Measurements from ENCODE around the gene SLC35B1. TPM values are rescaled to one million over a fixed set of nuclear protein-coding genes. Genes with fewer than 3 reads are reported as not detected.

Gene SLC35B1
- total RNA-seq, 6 donors from 2014 or later: 16.2 to 57.4 (median 42.2) TPM

GRCh38 chr17:49703557-49704277, 4.0 kb downstream of the SLC35B1 start:
- Histone ChIP-seq H3K9me3 (no peaks in the 10 kb centered on the region), H3K27ac (no peak overlapping the region), H3K4me1 (peaks cover 14 to 25% (median 19%) of the 10 kb centered on the region in 4 donors), H3K27me3 (no peaks in the 10 kb centered on the region), H3K36me3 (peaks cover 37 to 65% (median 59%) of the 10 kb centered on the region in 4 donors), H3K4me3 (no peak overlapping the region)
- peak in 1 of 2 donors; percentile 70 for DNase-seq
- 55 to 71% methylated on average over 3 to 6 of the region's 6 CpGs for WGBS, 2 donors
- TF ChIP-seq, protein P1, sequence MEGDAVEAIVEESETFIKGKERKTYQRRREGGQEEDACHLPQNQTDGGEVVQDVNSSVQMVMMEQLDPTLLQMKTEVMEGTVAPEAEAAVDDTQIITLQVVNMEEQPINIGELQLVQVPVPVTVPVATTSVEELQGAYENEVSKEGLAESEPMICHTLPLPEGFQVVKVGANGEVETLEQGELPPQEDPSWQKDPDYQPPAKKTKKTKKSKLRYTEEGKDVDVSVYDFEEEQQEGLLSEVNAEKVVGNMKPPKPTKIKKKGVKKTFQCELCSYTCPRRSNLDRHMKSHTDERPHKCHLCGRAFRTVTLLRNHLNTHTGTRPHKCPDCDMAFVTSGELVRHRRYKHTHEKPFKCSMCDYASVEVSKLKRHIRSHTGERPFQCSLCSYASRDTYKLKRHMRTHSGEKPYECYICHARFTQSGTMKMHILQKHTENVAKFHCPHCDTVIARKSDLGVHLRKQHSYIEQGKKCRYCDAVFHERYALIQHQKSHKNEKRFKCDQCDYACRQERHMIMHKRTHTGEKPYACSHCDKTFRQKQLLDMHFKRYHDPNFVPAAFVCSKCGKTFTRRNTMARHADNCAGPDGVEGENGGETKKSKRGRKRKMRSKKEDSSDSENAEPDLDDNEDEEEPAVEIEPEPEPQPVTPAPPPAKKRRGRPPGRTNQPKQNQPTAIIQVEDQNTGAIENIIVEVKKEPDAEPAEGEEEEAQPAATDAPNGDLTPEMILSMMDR (IDR thresholded peaks at IDR 0.05): peak in 4 of 6 experiments; percentile 22 to 67 (median 56)
- TF ChIP-seq POLR2A (IDR thresholded peaks at IDR 0.05) (no peak), EP300 (IDR thresholded peaks at IDR 0.05) (no peak), POLR2AphosphoS5 (IDR thresholded peaks at IDR 0.05) (no peak)
- ATAC-seq (ENCODE audit: low FRiP score in 2 of 2): no peak

GRCh38 chr17:49700960-49701359, 6.8 kb downstream of the SLC35B1 start:
- H3K9me3 ChIP-seq: no peaks in the 10 kb centered on the region
- peaks cover 37 to 65% (median 59%) of the 10 kb centered on the region in 4 donors for H3K36me3 ChIP-seq
- DNase-seq (no peak), ATAC-seq (ENCODE audit: low FRiP score in 2 of 2) (no peak)
- no peak overlapping the region for H3K4me3 ChIP-seq
- H3K27me3 ChIP-seq: no peaks in the 10 kb centered on the region
- peaks cover 0 to 7% (median 4%) of the 10 kb centered on the region in 4 donors for H3K4me1 ChIP-seq
- TF ChIP-seq POLR2AphosphoS5 (IDR thresholded peaks at IDR 0.05): no peak
- TF ChIP-seq EP300 (IDR thresholded peaks at IDR 0.05): no peak
- TF ChIP-seq POLR2A (IDR thresholded peaks at IDR 0.05): no peak
- TF ChIP-seq, protein P1 (IDR thresholded peaks at IDR 0.05): no peak
- WGBS, 2 donors: 87 to 96% methylated on average over 6 of the region's 6 CpGs
- H3K27ac ChIP-seq: no peak overlapping the region

DNA sequence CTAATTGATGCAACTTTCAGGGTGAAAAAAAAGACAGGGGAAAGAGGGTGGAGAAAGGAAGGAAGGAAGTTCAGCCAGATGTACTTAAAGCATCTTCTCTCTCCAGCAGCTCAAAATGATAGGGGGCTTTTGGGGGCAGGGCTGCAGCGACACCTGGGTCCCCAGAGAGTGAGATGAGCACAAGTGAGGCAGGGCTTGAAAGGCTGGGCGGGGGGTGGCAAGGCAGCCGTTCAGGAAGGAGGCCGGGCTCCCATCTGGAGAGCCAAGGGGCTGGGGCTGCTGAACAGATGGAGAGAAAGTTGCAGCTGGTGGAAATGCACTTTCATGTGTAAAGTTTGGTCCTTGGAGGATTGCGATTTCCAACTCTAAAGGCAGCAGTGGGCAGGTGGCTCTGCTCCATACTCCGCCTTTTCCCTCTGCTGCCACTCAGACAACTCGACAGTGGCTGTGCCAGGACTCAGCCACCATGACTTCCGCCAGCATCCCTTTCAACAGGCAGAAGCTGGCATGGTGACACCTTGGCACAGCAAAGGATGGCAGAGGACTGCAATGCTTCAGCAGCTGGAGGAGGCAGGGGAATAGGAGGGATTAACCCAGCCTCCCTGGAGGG, 7.7 kb downstream of the SLC35B1 start:
- DNase-seq: peak in 1 of 2 donors; percentile 39
- H3K9me3 ChIP-seq: no peaks in the 10 kb centered on the region
- ATAC-seq (ENCODE audit: low FRiP score in 2 of 2): no peak
- TF ChIP-seq, protein P1 (IDR thresholded peaks at IDR 0.05): no peak
- TF ChIP-seq POLR2A (IDR thresholded peaks at IDR 0.05): no peak
- no peak for TF ChIP-seq EP300 (IDR thresholded peaks at IDR 0.05)
- no peak for TF ChIP-seq POLR2AphosphoS5 (IDR thresholded peaks at IDR 0.05)
- peaks cover 0 to 5% (median 3%) of the 10 kb centered on the region in 4 donors for H3K4me1 ChIP-seq
- no peaks in the 10 kb centered on the region for H3K27me3 ChIP-seq
- no peak overlapping the region for H3K4me3 ChIP-seq
- no peak overlapping the region for H3K27ac ChIP-seq
- peaks cover 34 to 57% (median 52%) of the 10 kb centered on the region in 4 donors for H3K36me3 ChIP-seq
- WGBS, 2 donors: 71 to 76% methylated on average over 8 of the region's 8 CpGs

DNA sequence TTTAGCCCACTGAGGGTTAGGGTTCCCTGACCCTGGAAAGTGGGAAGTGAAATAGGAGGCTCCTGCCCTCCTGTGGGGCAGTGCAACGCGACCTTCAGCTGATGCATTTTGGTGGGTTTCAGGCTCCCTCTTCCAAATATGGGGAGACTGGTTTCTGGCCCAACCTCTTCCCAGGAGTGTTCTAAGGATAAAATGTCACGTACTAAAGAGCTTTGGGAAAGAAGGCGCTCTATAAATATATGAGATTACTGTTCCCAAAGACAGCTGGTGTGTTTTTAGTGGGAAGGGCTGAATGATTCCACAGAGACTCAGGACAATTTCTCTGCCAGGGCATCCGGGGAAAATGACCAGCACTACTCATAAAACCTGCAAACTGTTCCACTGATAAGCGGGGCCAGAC, 9.8 kb downstream of the SLC35B1 start:
- no peak overlapping the region for H3K27ac ChIP-seq
- peaks cover 0 to 6% (median 2%) of the 10 kb centered on the region in 4 donors for H3K4me1 ChIP-seq
- TF ChIP-seq, protein P1 (IDR thresholded peaks at IDR 0.05): no peak
- no peak for TF ChIP-seq POLR2AphosphoS5 (IDR thresholded peaks at IDR 0.05)
- TF ChIP-seq POLR2A (IDR thresholded peaks at IDR 0.05): no peak
- TF ChIP-seq EP300 (IDR thresholded peaks at IDR 0.05): no peak
- peaks cover 18 to 36% (median 32%) of the 10 kb centered on the region in 4 donors for H3K36me3 ChIP-seq
- H3K4me3 ChIP-seq: no peak overlapping the region
- no peak for DNase-seq
- H3K9me3 ChIP-seq: no peaks in the 10 kb centered on the region
- WGBS, 2 donors: 66 to 68% methylated on average over 6 of the region's 6 CpGs
- no peak for ATAC-seq (ENCODE audit: low FRiP score in 2 of 2)
- H3K27me3 ChIP-seq: no peaks in the 10 kb centered on the region
